AML-193 (cell line): ENCODE data around the gene F8A3.
"Not testable (repeated sequence)": the region's sequence is repeated elsewhere in the genome, so short reads cannot be mapped to it uniquely, and the experiment has no call there.

Experiments used
- DNase-seq, 2 experiments: peaks; one replicate each; lab custom pipeline; 2025; lab: John Stamatoyannopoulos, UW

Gene F8A3

GRCh38 chrX:155458471-155458870 is at the start of gene F8A3:
Gene F8A3 (minus strand): TSS chrX:155458620. CDS start chrX:155458600, 20 bp downstream.
- DNase-seq: not testable (repeated sequence)

DNA sequence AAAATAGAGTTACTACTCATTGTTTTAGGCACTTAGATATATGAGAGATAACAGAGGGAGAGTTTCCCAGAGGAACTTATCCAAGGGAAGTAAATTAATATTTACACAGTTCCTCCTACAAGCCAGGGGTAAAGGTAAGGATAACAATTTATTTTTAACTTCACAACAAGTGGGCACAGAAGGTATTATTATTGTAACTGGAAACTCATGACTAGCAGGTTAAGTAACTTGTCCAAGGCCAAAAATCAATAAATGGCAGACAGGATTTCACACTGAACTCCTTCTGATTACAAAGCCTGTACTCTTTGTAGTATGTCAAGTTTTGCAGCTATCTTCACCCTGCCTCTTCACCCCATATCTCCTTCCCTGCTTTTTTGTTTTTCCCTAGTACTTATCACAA is 46.9 kb upstream of the F8A3 start:
- no peak for DNase-seq

GRCh38 chrX:155495134-155495533 is 36.7 kb upstream of the F8A3 start:
- not testable (repeated sequence) for DNase-seq

DNA sequence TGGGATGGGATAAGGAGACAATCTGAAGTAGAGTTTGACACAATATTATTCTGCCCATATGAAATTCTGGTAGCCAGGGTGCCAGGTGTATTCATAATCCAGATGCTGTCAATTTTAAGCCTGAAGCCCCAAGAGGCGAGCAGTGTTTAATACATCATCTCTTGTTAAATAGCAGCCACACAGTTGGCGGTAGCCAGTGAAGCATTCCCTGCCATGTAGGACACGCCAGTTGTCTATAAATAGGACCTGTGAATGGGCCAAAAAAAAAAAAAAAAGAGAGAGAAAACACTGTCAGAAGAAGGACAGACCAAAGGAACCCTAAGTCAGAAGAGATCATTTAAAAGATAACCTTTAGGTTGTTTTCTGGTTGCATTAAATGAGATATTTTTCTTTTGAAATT is 33.0 kb upstream of the F8A3 start:
- DNase-seq: not testable (repeated sequence)

DNA sequence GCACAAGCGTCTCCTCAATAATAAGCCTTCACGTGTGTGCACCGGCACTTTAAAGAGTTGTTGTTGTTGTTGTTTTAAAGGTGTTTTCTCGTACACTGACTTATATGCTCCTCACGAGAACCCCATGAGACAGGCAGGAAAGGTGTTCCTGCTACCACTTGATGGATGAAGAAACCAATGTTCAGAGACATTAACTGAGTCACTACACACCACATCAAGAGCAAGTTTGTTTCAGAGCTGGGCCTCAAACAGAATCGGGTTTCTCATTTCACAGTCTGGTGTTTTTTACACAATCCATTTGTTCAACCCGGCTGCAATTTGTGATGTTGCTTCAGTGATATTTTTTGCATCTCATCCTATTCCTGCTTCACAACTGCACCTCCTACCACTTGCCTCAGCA is 18.7 kb upstream of the F8A3 start:
- DNase-seq: not testable (repeated sequence)

DNA sequence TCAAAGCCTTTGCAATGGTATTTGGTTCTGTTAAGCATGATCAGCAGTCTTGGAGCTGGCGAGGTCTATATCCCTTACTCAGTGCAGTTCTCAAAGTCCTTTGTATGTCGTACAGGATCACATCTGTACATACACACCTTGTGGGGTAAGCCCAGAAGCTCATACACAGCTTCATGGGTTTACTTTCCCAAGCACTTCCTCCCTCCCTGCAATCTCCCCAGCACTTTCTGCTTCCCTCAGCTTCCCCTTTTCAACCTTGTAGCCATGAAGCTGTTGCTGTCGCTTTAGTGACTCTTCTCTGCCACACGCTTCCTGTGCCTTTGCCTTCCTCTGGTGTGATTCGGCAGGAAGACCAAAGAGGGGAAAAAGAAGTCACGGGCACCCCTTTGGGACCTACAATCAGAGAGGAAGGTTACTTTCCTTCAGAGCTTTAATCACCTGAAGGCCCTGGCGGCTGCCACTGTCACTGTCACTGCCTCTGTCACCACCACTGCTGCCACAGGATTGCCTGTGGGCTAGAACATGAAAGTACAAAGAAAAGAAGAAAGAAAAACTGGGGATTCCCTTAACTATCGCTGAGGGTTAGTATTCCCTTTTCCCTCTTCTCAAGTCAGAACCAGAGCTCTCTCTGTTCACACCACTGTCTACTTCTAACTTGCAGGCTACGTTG is 8.0 kb upstream of the F8A3 start:
- DNase-seq: not testable (repeated sequence)

DNA sequence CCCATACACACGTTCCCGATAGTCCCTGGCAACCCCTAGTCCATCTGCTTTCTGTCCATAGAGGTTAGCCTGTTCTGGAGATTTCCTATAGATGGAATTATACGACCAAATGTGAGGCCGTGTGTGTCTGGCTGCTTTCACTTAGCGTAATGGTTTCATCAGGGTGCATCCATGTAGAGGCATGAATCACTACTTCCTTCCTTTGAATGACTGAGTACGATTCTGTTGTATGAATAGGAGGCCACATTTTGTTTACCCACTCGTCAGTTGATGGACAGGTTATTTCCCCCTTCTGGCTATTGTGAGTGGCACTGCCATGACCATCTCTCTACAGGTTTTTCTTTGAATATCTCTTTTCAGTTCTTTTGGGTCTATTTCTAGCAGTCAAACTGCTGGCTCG is 2.1 kb upstream of the F8A3 start:
- not testable (repeated sequence) for DNase-seq

- not testable (repeated sequence) for DNase-seq
Observed at GRCh38 chrX:155457761-155458447, 516 bp downstream of the F8A3 start.

- no peak for DNase-seq
Observed at GRCh38 chrX:155441097-155441496, 17.3 kb downstream of the F8A3 start.

DNA sequence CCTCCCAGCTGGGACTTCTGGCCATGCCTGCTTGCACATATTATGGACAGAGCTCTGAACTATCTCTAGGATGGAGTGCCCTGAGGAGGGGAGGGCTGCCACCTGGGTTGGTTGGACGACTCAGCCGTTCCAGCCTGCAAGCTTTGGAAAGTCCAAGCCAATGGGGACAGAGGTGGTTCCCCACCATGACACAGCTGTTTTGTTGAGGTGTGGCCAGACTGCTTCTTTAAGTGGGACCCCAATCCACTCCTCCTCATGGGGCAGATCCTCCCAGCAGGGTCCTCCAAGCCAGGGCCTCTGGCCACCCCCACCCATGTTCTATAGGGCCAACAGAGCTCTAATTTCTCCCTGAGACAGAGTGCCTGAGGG is 22.7 kb downstream of the F8A3 start:
- DNase-seq: no peak

GRCh38 chrX:155434906-155435743 is 23.3 kb downstream of the F8A3 start:
- DNase-seq: no peak

- DNase-seq: no peak
Observed at GRCh38 chrX:155417769-155418168, 40.7 kb downstream of the F8A3 start.
